HG03469 (cell line): ENCODE measurements around the gene SLFN13.
"Not testable (repeated sequence)": the region's sequence is repeated elsewhere in the genome, so short reads cannot be mapped to it uniquely, and the experiment has no call there.

ENCODE experiments used
- ATAC-seq: cut with Tn5 transposase; IDR thresholded peaks from one replicate; pipeline ENCODE4 v1.9.1; 2021; ENCODE audit warnings: mild to moderate bottlenecking, moderate library complexity, moderate number of reproducible peaks; ENCODE audit not compliant: unreplicated experiment

SLFN13 gene

GRCh38 chr17:35448214-35448898 is at the start of gene SLFN13:
SLFN13 (minus strand) TSS chr17:35448766; CDS start chr17:35445680, 3,086 bp downstream.
- peak; percentile 61 for ATAC-seq

GRCh38 chr17:35496451-35497290 is 48.1 kb upstream of the SLFN13 start:
- no peak for ATAC-seq

- ATAC-seq: no peak
Observed at GRCh38 chr17:35493040-35493439, 44.5 kb upstream of the SLFN13 start.

GRCh38 chr17:35491417-35491816 is 42.9 kb upstream of the SLFN13 start:
- ATAC-seq: no peak

GRCh38 chr17:35489944-35490343 is 41.4 kb upstream of the SLFN13 start:
- no peak for ATAC-seq

- ATAC-seq: no peak
Observed at GRCh38 chr17:35488991-35489390, 40.4 kb upstream of the SLFN13 start.

GRCh38 chr17:35486920-35487732 is 38.6 kb upstream of the SLFN13 start:
- no peak for ATAC-seq

GRCh38 chr17:35479271-35479670 is 30.7 kb upstream of the SLFN13 start:
- no peak for ATAC-seq

- ATAC-seq: no peak
Observed at GRCh38 chr17:35477248-35477647, 28.7 kb upstream of the SLFN13 start.

GRCh38 chr17:35476283-35476820 is 27.8 kb upstream of the SLFN13 start:
- no peak for ATAC-seq

- ATAC-seq: no peak
Observed at GRCh38 chr17:35468475-35468874, 19.9 kb upstream of the SLFN13 start.

GRCh38 chr17:35467824-35468223 is 19.3 kb upstream of the SLFN13 start:
- ATAC-seq: no peak

GRCh38 chr17:35460354-35460851 is 11.8 kb upstream of the SLFN13 start:
- no peak for ATAC-seq

- not testable (repeated sequence) for ATAC-seq
Observed at GRCh38 chr17:35454035-35454434, 5.5 kb upstream of the SLFN13 start.

GRCh38 chr17:35453171-35453570 is 4.6 kb upstream of the SLFN13 start:
- no peak for ATAC-seq

- ATAC-seq: no peak
Observed at GRCh38 chr17:35449371-35449931, 885 bp upstream of the SLFN13 start.

- no peak for ATAC-seq
Observed at GRCh38 chr17:35448899-35449227, 297 bp upstream of the SLFN13 start.

GRCh38 chr17:35447499-35447898 is 1.1 kb downstream of the SLFN13 start:
- no peak for ATAC-seq

GRCh38 chr17:35438433-35438832 is 10.1 kb downstream of the SLFN13 start:
- ATAC-seq: no peak

- ATAC-seq: no peak
Observed at GRCh38 chr17:35433075-35433894, 15.3 kb downstream of the SLFN13 start.
